ENCODE measurements around the gene FKRP.

GRCh38 chr19:46721269-46722003 is 24.4 kb upstream of the FKRP start:
- TF ChIP-seq CTCF (IDR thresholded peaks at IDR 0.05) (no peak), POLR2A (IDR thresholded peaks at IDR 0.05) (no peak)

Data from stomach (tissue), 4 donors.